Measurements from ENCODE around the gene CTNNBIP1. TPM values are rescaled to one million over a fixed set of nuclear protein-coding genes. Genes with fewer than 3 reads are reported as not detected.

Gene CTNNBIP1
- total and polyA plus RNA-seq, 12 donors = 26.5 to 69.4 (median 37.3) TPM

DNA sequence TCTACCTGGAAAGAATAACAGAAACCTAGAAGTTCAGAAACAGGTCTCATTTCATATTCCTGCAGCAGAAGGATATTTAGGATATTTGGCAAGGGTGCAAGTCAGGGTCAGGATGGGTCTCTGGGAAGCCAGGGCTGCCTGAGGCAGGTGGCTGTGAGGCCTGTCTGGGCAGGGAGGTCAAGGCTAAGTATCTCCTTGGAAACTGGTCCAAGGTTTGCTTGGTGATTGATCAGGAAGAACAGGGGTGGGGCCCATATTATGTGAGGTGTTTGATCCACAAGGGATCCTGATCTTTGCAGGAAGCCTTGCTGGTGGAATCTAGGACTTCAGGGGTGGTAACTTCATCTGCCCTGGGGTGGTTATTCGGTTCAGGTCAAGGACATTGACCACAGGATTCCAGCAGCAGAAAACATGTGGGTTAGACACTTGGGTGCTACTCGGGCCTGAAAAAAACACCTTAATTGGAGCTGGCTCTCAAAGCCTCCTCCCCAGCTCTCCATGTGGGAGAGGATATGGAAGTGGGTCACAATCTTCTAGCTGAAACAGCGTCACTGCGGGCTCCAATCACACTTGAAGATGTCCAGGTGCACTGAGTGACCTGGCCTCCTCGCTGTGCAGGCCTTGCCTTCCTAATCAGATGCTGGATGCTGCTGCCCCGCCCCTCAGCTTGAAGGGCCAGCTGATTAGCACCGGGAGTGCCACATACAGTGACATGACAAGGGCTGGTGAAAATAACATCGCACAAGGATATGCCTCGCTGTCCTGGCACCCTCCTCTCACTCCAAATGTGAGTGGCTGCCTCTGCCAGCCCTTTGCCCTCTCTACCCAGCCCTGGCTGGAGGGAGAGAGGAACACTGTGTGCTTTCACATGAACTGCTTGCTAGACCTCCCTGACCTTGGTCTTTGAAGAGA lies 8.7 kb downstream of the CTNNBIP1 start:
- H3K27ac ChIP-seq = peak overlapping the region; percentile 83 to 95 (median 91)
- H3K4me3 ChIP-seq = peak overlapping the region in 7 of 10 donors; percentile 11 to 50 (median 40)

GRCh38 chr1:9900142-9901043 lies 9.7 kb downstream of the CTNNBIP1 start:
- Histone ChIP-seq H3K36me3 (no peaks in the 10 kb centered on the region), H3K4me1 (peaks cover 27 to 76% (median 51%) of the 10 kb centered on the region in 9 donors), H3K9me3 (no peaks in the 10 kb centered on the region), H3K4me3 (peak overlapping the region in 9 of 10 donors; percentile 11 to 50 (median 39)), H3K27me3 (no peaks in the 10 kb centered on the region), H3K27ac (peak overlapping the region; percentile 83 to 95 (median 91))
- DNase-seq = peak; percentile 71 to 85
- ATAC-seq = peak; percentile 88 to 94 (median 92)
- 26 to 31% methylated on average over 18 of the region's 18 CpGs for WGBS, 2 donors
- intact Hi-C loops (cut with DNase I) = loop anchor here in 1 of 10 donors (1.0 kb wide), 1 partner anchor 10 kb away; the partner anchor contains the start of gene CTNNBIP1
- TF ChIP-seq, protein P1, sequence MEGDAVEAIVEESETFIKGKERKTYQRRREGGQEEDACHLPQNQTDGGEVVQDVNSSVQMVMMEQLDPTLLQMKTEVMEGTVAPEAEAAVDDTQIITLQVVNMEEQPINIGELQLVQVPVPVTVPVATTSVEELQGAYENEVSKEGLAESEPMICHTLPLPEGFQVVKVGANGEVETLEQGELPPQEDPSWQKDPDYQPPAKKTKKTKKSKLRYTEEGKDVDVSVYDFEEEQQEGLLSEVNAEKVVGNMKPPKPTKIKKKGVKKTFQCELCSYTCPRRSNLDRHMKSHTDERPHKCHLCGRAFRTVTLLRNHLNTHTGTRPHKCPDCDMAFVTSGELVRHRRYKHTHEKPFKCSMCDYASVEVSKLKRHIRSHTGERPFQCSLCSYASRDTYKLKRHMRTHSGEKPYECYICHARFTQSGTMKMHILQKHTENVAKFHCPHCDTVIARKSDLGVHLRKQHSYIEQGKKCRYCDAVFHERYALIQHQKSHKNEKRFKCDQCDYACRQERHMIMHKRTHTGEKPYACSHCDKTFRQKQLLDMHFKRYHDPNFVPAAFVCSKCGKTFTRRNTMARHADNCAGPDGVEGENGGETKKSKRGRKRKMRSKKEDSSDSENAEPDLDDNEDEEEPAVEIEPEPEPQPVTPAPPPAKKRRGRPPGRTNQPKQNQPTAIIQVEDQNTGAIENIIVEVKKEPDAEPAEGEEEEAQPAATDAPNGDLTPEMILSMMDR (IDR thresholded peaks at IDR 0.05) = peak in 1 of 9 donors; percentile 10

More for the DNA sequence above, 8.7 kb downstream of the CTNNBIP1 start:
- WGBS, 2 donors = 33 to 40% methylated on average over 9 of the region's 9 CpGs
- intact Hi-C loops (cut with DNase I) = loop anchor here in 1 of 10 donors (1.0 kb wide), 1 partner anchor 9 kb away; the partner anchor contains the start of gene CTNNBIP1
- Histone ChIP-seq H3K27me3 (no peaks in the 10 kb centered on the region), H3K9me3 (no peaks in the 10 kb centered on the region), H3K36me3 (peaks cover 0 to 4% (median 0%) of the 10 kb centered on the region in 9 donors), H3K4me1 (peaks cover 27 to 75% (median 54%) of the 10 kb centered on the region in 9 donors)
- peak; percentile 59 to 91 (median 80) for ATAC-seq
- TF ChIP-seq, protein P1 (IDR thresholded peaks at IDR 0.05) = no peak
- DNase-seq = peak; percentile 55 to 70

- intact Hi-C loops (cut with DNase I) = no loop called here
- H3K9me3 ChIP-seq = no peaks in the 10 kb centered on the region
- H3K27ac ChIP-seq = peak overlapping the region in 9 of 10 donors; percentile 67 to 89 (median 81)
- no peak for ATAC-seq
- TF ChIP-seq, protein P1 (IDR thresholded peaks at IDR 0.05) = no peak
- H3K27me3 ChIP-seq = no peaks in the 10 kb centered on the region
- H3K36me3 ChIP-seq = no peaks in the 10 kb centered on the region
- WGBS, 2 donors = 78 to 79% methylated on average over 3 of the region's 3 CpGs
- DNase-seq = no peak
- no peak overlapping the region for H3K4me3 ChIP-seq
- peaks cover 19 to 81% (median 58%) of the 10 kb centered on the region in 9 donors for H3K4me1 ChIP-seq
Observed at GRCh38 chr1:9894115-9894514, 16.0 kb downstream of the CTNNBIP1 start.
